ENCODE measurements around the gene GPAM.

DNA sequence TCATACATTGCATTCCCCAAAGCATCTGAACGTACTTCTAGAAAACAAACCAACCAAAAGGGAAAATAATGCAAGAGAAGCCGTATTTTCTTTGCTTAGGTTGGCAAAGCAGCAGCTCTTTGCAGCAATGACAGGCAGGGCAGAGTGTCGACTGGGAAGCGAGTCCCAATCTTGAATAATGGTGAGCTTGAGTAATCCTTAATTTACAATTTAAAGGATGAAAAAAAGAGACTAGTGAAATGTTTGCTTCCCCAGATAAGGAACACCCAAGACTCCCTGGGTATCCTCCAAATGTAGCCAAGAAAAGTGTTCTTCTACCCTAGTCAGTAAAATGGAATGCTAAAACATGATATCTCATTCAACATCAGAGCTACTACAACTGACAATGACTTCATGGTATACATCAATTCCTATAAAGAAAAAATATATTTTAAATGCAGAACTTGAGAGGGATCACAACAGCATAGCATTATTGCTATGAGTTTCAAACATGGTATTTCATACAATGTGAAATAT lies 32.0 kb downstream of the GPAM start:
- TF ChIP-seq POLR2A (IDR thresholded peaks at IDR 0.05; ENCODE audit: low read depth) (no peak), POLR2AphosphoS5 (IDR thresholded peaks at IDR 0.05) (no peak)
- TF ChIP-seq, protein P1, sequence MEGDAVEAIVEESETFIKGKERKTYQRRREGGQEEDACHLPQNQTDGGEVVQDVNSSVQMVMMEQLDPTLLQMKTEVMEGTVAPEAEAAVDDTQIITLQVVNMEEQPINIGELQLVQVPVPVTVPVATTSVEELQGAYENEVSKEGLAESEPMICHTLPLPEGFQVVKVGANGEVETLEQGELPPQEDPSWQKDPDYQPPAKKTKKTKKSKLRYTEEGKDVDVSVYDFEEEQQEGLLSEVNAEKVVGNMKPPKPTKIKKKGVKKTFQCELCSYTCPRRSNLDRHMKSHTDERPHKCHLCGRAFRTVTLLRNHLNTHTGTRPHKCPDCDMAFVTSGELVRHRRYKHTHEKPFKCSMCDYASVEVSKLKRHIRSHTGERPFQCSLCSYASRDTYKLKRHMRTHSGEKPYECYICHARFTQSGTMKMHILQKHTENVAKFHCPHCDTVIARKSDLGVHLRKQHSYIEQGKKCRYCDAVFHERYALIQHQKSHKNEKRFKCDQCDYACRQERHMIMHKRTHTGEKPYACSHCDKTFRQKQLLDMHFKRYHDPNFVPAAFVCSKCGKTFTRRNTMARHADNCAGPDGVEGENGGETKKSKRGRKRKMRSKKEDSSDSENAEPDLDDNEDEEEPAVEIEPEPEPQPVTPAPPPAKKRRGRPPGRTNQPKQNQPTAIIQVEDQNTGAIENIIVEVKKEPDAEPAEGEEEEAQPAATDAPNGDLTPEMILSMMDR (IDR thresholded peaks at IDR 0.05), result no peak
